ENCODE data around the gene XCR1.

XCR1 gene

GRCh38 chr3:46067401-46067800, 40.1 kb upstream of the XCR1 start:
- Histone ChIP-seq H3K27ac (ENCODE audit: low read depth, low read length) (no peak overlapping the region), H3K36me3 (ENCODE audit: low read length) (no peaks in the 10 kb centered on the region), H3K79me2 (ENCODE audit: insufficient read depth, low read length) (no peaks in the 10 kb centered on the region), H3K9me3 (ENCODE audit: insufficient read depth, low read length) (no peaks in the 10 kb centered on the region), H4K20me1 (ENCODE audit: low read depth, low read length) (no peaks in the 10 kb centered on the region), H2AFZ (ENCODE audit: low read depth, low read length, severe bottlenecking) (no peak overlapping the region), H3K27me3 (ENCODE audit: low read length) (peaks cover 2% of the 10 kb centered on the region; the same call in 1 of the 2 replicates), H3K4me2 (ENCODE audit: low read depth, low read length, poor library complexity, severe bottlenecking) (no peak overlapping the region), H3K4me3 (ENCODE audit: insufficient read depth, low read length, poor library complexity, severe bottlenecking) (no peak overlapping the region), H3K9me2 (replicated peaks; ENCODE audit: insufficient read depth, low read length) (no peaks in the 10 kb centered on the region), H3F3A (ENCODE audit: insufficient read depth) (no peaks in the 10 kb centered on the region), H3K9ac (ENCODE audit: low read length) (no peak overlapping the region)
- TF ChIP-seq CTCF (IDR thresholded peaks at IDR 0.05; ENCODE audit: insufficient read depth, low read length, poor library complexity, severe bottlenecking) (no peak), EZH2phosphoT487 (conservative IDR thresholded peaks at IDR 0.05; ENCODE audit: low read length) (no peak)

GRCh38 chr3:46065750-46066256, 38.5 kb upstream of the XCR1 start:
- peaks cover 3% of the 10 kb centered on the region; the same call in 1 of the 2 replicates for H3K27me3 ChIP-seq (ENCODE audit: low read length)
- H3K36me3 ChIP-seq (ENCODE audit: low read length), result no peaks in the 10 kb centered on the region
- no peaks in the 10 kb centered on the region for H3F3A ChIP-seq (ENCODE audit: insufficient read depth)
- H3K9ac ChIP-seq (ENCODE audit: low read length), result no peak overlapping the region
- H2AFZ ChIP-seq (ENCODE audit: low read depth, low read length, severe bottlenecking), result no peak overlapping the region
- no peaks in the 10 kb centered on the region for H3K79me2 ChIP-seq (ENCODE audit: insufficient read depth, low read length)
- no peak overlapping the region for H3K4me2 ChIP-seq (ENCODE audit: low read depth, low read length, poor library complexity, severe bottlenecking)
- H3K4me3 ChIP-seq (ENCODE audit: insufficient read depth, low read length, poor library complexity, severe bottlenecking), result no peak overlapping the region
- TF ChIP-seq CTCF (IDR thresholded peaks at IDR 0.05; ENCODE audit: insufficient read depth, low read length, poor library complexity, severe bottlenecking), result no peak
- TF ChIP-seq EZH2phosphoT487 (conservative IDR thresholded peaks at IDR 0.05; ENCODE audit: low read length), result no peak
- H3K27ac ChIP-seq (ENCODE audit: low read depth, low read length), result no peak overlapping the region
- H4K20me1 ChIP-seq (ENCODE audit: low read depth, low read length), result no peaks in the 10 kb centered on the region
- no peaks in the 10 kb centered on the region for H3K9me2 ChIP-seq (replicated peaks; ENCODE audit: insufficient read depth, low read length)
- H3K9me3 ChIP-seq (ENCODE audit: insufficient read depth, low read length), result no peaks in the 10 kb centered on the region

GRCh38 chr3:46065294-46065705, 38.0 kb upstream of the XCR1 start:
- no peak overlapping the region for H3K27ac ChIP-seq (ENCODE audit: low read depth, low read length)
- no peaks in the 10 kb centered on the region for H3K9me3 ChIP-seq (ENCODE audit: insufficient read depth, low read length)
- no peak overlapping the region for H3K4me3 ChIP-seq (ENCODE audit: insufficient read depth, low read length, poor library complexity, severe bottlenecking)
- no peak overlapping the region for H3K4me2 ChIP-seq (ENCODE audit: low read depth, low read length, poor library complexity, severe bottlenecking)
- H3K9ac ChIP-seq (ENCODE audit: low read length), result no peak overlapping the region
- no peak for TF ChIP-seq EZH2phosphoT487 (conservative IDR thresholded peaks at IDR 0.05; ENCODE audit: low read length)
- TF ChIP-seq CTCF (IDR thresholded peaks at IDR 0.05; ENCODE audit: insufficient read depth, low read length, poor library complexity, severe bottlenecking), result no peak
- H3F3A ChIP-seq (ENCODE audit: insufficient read depth), result no peaks in the 10 kb centered on the region
- H3K9me2 ChIP-seq (replicated peaks; ENCODE audit: insufficient read depth, low read length), result no peaks in the 10 kb centered on the region
- no peak overlapping the region for H2AFZ ChIP-seq (ENCODE audit: low read depth, low read length, severe bottlenecking)
- H3K36me3 ChIP-seq (ENCODE audit: low read length), result no peaks in the 10 kb centered on the region
- peaks cover 3% of the 10 kb centered on the region; the same call in 1 of the 2 replicates for H3K27me3 ChIP-seq (ENCODE audit: low read length)
- H3K79me2 ChIP-seq (ENCODE audit: insufficient read depth, low read length), result no peaks in the 10 kb centered on the region
- no peaks in the 10 kb centered on the region for H4K20me1 ChIP-seq (ENCODE audit: low read depth, low read length)

Measured in SU-DHL-6 (cell line).